ENCODE measurements around the gene FAM53B. TPM values are rescaled to one million over a fixed set of nuclear protein-coding genes. Genes with fewer than 3 reads are reported as not detected.
A peak's percentile ranks its signal among the peaks of the same experiment; 100 is the strongest.

Gene FAM53B
- total and polyA plus RNA-seq, 4 donors: 5.1 to 20.6 (median 9.6) TPM

GRCh38 chr10:124693396-124693795 lies 50.8 kb downstream of the FAM53B start:
- H3K4me1 ChIP-seq (ENCODE audit: control insufficient read depth in 1 of 2, insufficient read depth in 2 of 2, low read length in 2 of 2): no peaks in the 10 kb centered on the region
- no peaks in the 10 kb centered on the region for H3K27me3 ChIP-seq (ENCODE audit: control insufficient read depth in 1 of 2, insufficient read depth in 2 of 2, low read length in 1 of 2)
- DNase-seq (no peak), ATAC-seq (ENCODE audit: low FRiP score) (no peak)
- H3K36me3 ChIP-seq (ENCODE audit: control insufficient read depth in 1 of 2, insufficient read depth in 2 of 2, low read length in 1 of 2): no peaks in the 10 kb centered on the region
- H3K9me3 ChIP-seq (ENCODE audit: control insufficient read depth, low read length): no peaks in the 10 kb centered on the region
- 88 to 91% methylated on average over 13 of the region's 13 CpGs for WGBS, 2 donors
- no peak overlapping the region for H3K27ac ChIP-seq (ENCODE audit: low read depth in 1 of 2, low read length in 2 of 2)
- intact Hi-C loops (cut with DNase I): no loop called here
- no peak overlapping the region for H3K4me3 ChIP-seq (ENCODE audit: low read length in 2 of 2)

- no peaks in the 10 kb centered on the region for H3K4me1 ChIP-seq (ENCODE audit: control insufficient read depth in 1 of 2, insufficient read depth in 2 of 2, low read length in 2 of 2)
- no peaks in the 10 kb centered on the region for H3K27me3 ChIP-seq (ENCODE audit: control insufficient read depth in 1 of 2, insufficient read depth in 2 of 2, low read length in 1 of 2)
- WGBS, 2 donors: 84 to 91% methylated on average over 8 of the region's 8 CpGs
- DNase-seq (peak; percentile 26 to 32), ATAC-seq (ENCODE audit: low FRiP score) (no peak)
- no peak overlapping the region for H3K27ac ChIP-seq (ENCODE audit: low read depth in 1 of 2, low read length in 2 of 2)
- intact Hi-C loops (cut with DNase I): no loop called here
- no peak overlapping the region for H3K4me3 ChIP-seq (ENCODE audit: low read length in 2 of 2)
- H3K36me3 ChIP-seq (ENCODE audit: control insufficient read depth in 1 of 2, insufficient read depth in 2 of 2, low read length in 1 of 2): no peaks in the 10 kb centered on the region
- no peaks in the 10 kb centered on the region for H3K9me3 ChIP-seq (ENCODE audit: control insufficient read depth, low read length)
These were observed 52.1 kb downstream of the FAM53B start for GRCh38 chr10:124692100-124692446.

- no peak overlapping the region for H3K27ac ChIP-seq (ENCODE audit: low read depth in 1 of 2, low read length in 2 of 2)
- H3K27me3 ChIP-seq (ENCODE audit: control insufficient read depth in 1 of 2, insufficient read depth in 2 of 2, low read length in 1 of 2): no peaks in the 10 kb centered on the region
- intact Hi-C loops (cut with DNase I): no loop called here
- DNase-seq (peak in 1 of 2 donors; percentile 51), ATAC-seq (ENCODE audit: low FRiP score) (no peak)
- H3K36me3 ChIP-seq (ENCODE audit: control insufficient read depth in 1 of 2, insufficient read depth in 2 of 2, low read length in 1 of 2): no peaks in the 10 kb centered on the region
- H3K4me3 ChIP-seq (ENCODE audit: low read length in 2 of 2): no peak overlapping the region
- H3K9me3 ChIP-seq (ENCODE audit: control insufficient read depth, low read length): no peaks in the 10 kb centered on the region
- 80 to 85% methylated on average over 11 of the region's 11 CpGs for WGBS, 2 donors
- H3K4me1 ChIP-seq (ENCODE audit: control insufficient read depth in 1 of 2, insufficient read depth in 2 of 2, low read length in 2 of 2): no peaks in the 10 kb centered on the region
These were observed 52.6 kb downstream of the FAM53B start for GRCh38 chr10:124691421-124692099.

- no peaks in the 10 kb centered on the region for H3K9me3 ChIP-seq (ENCODE audit: control insufficient read depth, low read length)
- H3K27ac ChIP-seq (ENCODE audit: low read depth in 1 of 2, low read length in 2 of 2): no peak overlapping the region
- no peak for ATAC-seq (ENCODE audit: low FRiP score)
- WGBS, 2 donors: 97 to 98% methylated on average over 5 of the region's 5 CpGs
- intact Hi-C loops (cut with DNase I): no loop called here
- H3K36me3 ChIP-seq (ENCODE audit: control insufficient read depth in 1 of 2, insufficient read depth in 2 of 2, low read length in 1 of 2): no peaks in the 10 kb centered on the region
- H3K4me3 ChIP-seq (ENCODE audit: low read length in 2 of 2): no peak overlapping the region
- DNase-seq: no peak
- H3K4me1 ChIP-seq (ENCODE audit: control insufficient read depth in 1 of 2, insufficient read depth in 2 of 2, low read length in 2 of 2): no peaks in the 10 kb centered on the region
- no peaks in the 10 kb centered on the region for H3K27me3 ChIP-seq (ENCODE audit: control insufficient read depth in 1 of 2, insufficient read depth in 2 of 2, low read length in 1 of 2)
These were observed 53.2 kb downstream of the FAM53B start for GRCh38 chr10:124691002-124691401.

- Histone ChIP-seq H3K4me3 (ENCODE audit: low read length in 2 of 2) (no peak overlapping the region), H3K36me3 (ENCODE audit: control insufficient read depth in 1 of 2, insufficient read depth in 2 of 2, low read length in 1 of 2) (no peaks in the 10 kb centered on the region), H3K27me3 (ENCODE audit: control insufficient read depth in 1 of 2, insufficient read depth in 2 of 2, low read length in 1 of 2) (no peaks in the 10 kb centered on the region), H3K4me1 (ENCODE audit: control insufficient read depth in 1 of 2, insufficient read depth in 2 of 2, low read length in 2 of 2) (no peaks in the 10 kb centered on the region), H3K9me3 (ENCODE audit: control insufficient read depth, low read length) (no peaks in the 10 kb centered on the region), H3K27ac (ENCODE audit: low read depth in 1 of 2, low read length in 2 of 2) (no peak overlapping the region)
- no peak for ATAC-seq (ENCODE audit: low FRiP score)
- peak in 1 of 2 donors; percentile 67 for DNase-seq
- 94% methylated on average over 11 of the region's 11 CpGs for WGBS, 2 donors
- intact Hi-C loops (cut with DNase I): no loop called here
These were observed 54.2 kb downstream of the FAM53B start for GRCh38 chr10:124689911-124690498.

GRCh38 chr10:124688889-124689670 lies 55.1 kb downstream of the FAM53B start:
- Histone ChIP-seq H3K27ac (ENCODE audit: low read depth in 1 of 2, low read length in 2 of 2) (no peak overlapping the region), H3K4me1 (ENCODE audit: control insufficient read depth in 1 of 2, insufficient read depth in 2 of 2, low read length in 2 of 2) (no peaks in the 10 kb centered on the region)
- intact Hi-C loops (cut with DNase I): no loop called here

GRCh38 chr10:124688386-124688785 lies 55.8 kb downstream of the FAM53B start:
- no peaks in the 10 kb centered on the region for H3K27me3 ChIP-seq (ENCODE audit: control insufficient read depth in 1 of 2, insufficient read depth in 2 of 2, low read length in 1 of 2)
- H3K4me3 ChIP-seq (ENCODE audit: low read length in 2 of 2): no peak overlapping the region
- DNase-seq (no peak), ATAC-seq (ENCODE audit: low FRiP score) (no peak)
- intact Hi-C loops (cut with DNase I): no loop called here
- no peaks in the 10 kb centered on the region for H3K9me3 ChIP-seq (ENCODE audit: control insufficient read depth, low read length)
- WGBS, 2 donors: 78 to 85% methylated on average over 6 of the region's 6 CpGs
- no peaks in the 10 kb centered on the region for H3K36me3 ChIP-seq (ENCODE audit: control insufficient read depth in 1 of 2, insufficient read depth in 2 of 2, low read length in 1 of 2)
- no peak overlapping the region for H3K27ac ChIP-seq (ENCODE audit: low read depth in 1 of 2, low read length in 2 of 2)
- H3K4me1 ChIP-seq (ENCODE audit: control insufficient read depth in 1 of 2, insufficient read depth in 2 of 2, low read length in 2 of 2): no peaks in the 10 kb centered on the region

More at GRCh38 chr10:124688889-124689670, 55.1 kb downstream of the FAM53B start:
- ATAC-seq (ENCODE audit: low FRiP score) (no peak), DNase-seq (no peak)
- Histone ChIP-seq H3K27me3 (ENCODE audit: control insufficient read depth in 1 of 2, insufficient read depth in 2 of 2, low read length in 1 of 2) (no peaks in the 10 kb centered on the region), H3K4me3 (ENCODE audit: low read length in 2 of 2) (no peak overlapping the region), H3K9me3 (ENCODE audit: control insufficient read depth, low read length) (no peaks in the 10 kb centered on the region), H3K36me3 (ENCODE audit: control insufficient read depth in 1 of 2, insufficient read depth in 2 of 2, low read length in 1 of 2) (no peaks in the 10 kb centered on the region)
- 94% methylated on average over 12 of the region's 12 CpGs for WGBS, 2 donors

GRCh38 chr10:124686707-124687376 lies 57.3 kb downstream of the FAM53B start:
- Histone ChIP-seq H3K4me1 (ENCODE audit: control insufficient read depth in 1 of 2, insufficient read depth in 2 of 2, low read length in 2 of 2) (no peaks in the 10 kb centered on the region), H3K27ac (ENCODE audit: low read depth in 1 of 2, low read length in 2 of 2) (no peak overlapping the region), H3K9me3 (ENCODE audit: control insufficient read depth, low read length) (no peaks in the 10 kb centered on the region), H3K36me3 (ENCODE audit: control insufficient read depth in 1 of 2, insufficient read depth in 2 of 2, low read length in 1 of 2) (peaks cover 0 to 2% of the 10 kb centered on the region in 2 donors), H3K4me3 (ENCODE audit: low read length in 2 of 2) (no peak overlapping the region), H3K27me3 (ENCODE audit: control insufficient read depth in 1 of 2, insufficient read depth in 2 of 2, low read length in 1 of 2) (no peaks in the 10 kb centered on the region)
- intact Hi-C loops (cut with DNase I): no loop called here
- 21 to 33% methylated on average over 12 of the region's 12 CpGs for WGBS, 2 donors
- peak in 1 of 2 donors; percentile 87 for DNase-seq
- peak; percentile 47 for ATAC-seq (ENCODE audit: low FRiP score)

Measured in aorta (tissue), 5 donors.